ENCODE measurements around the gene ARPP21.

Gene ARPP21

GRCh38 chr3:35651426-35651825 lies 12.1 kb downstream of the ARPP21 start:
- no peaks in the 10 kb centered on the region for H3K36me3 Mint-ChIP-seq
- H3K27ac Mint-ChIP-seq = no peak overlapping the region
- no peaks in the 10 kb centered on the region for H3K27me3 Mint-ChIP-seq
- H3K4me1 Mint-ChIP-seq = peaks cover 10 to 29% of the 10 kb centered on the region in 2 donors
- ATAC-seq (replicated peaks) = no peak
- no peaks in the 10 kb centered on the region for H3K9me3 Mint-ChIP-seq
- no peak for DNase-seq
- no peak overlapping the region for H3K4me3 Mint-ChIP-seq

GRCh38 chr3:35651851-35652250 lies 12.5 kb downstream of the ARPP21 start:
- no peaks in the 10 kb centered on the region for H3K27me3 Mint-ChIP-seq
- no peaks in the 10 kb centered on the region for H3K36me3 Mint-ChIP-seq
- H3K9me3 Mint-ChIP-seq = no peaks in the 10 kb centered on the region
- H3K4me1 Mint-ChIP-seq = peaks cover 10 to 29% of the 10 kb centered on the region in 2 donors
- no peak overlapping the region for H3K27ac Mint-ChIP-seq
- DNase-seq (no peak), ATAC-seq (replicated peaks) (peak; percentile 36 to 39)
- no peak overlapping the region for H3K4me3 Mint-ChIP-seq

- H3K4me1 Mint-ChIP-seq = peaks cover 10 to 29% of the 10 kb centered on the region in 2 donors
- H3K36me3 Mint-ChIP-seq = no peaks in the 10 kb centered on the region
- no peaks in the 10 kb centered on the region for H3K9me3 Mint-ChIP-seq
- no peaks in the 10 kb centered on the region for H3K27me3 Mint-ChIP-seq
- ATAC-seq (replicated peaks) (peak; percentile 65 to 78), DNase-seq (no peak)
- H3K4me3 Mint-ChIP-seq = peak overlapping the region in 1 of 2 donors; percentile 16
- no peak overlapping the region for H3K27ac Mint-ChIP-seq
Measured at GRCh38 chr3:35653347-35653746, 14.0 kb downstream of the ARPP21 start.

- ATAC-seq (replicated peaks) = no peak
- H3K4me3 Mint-ChIP-seq = no peak overlapping the region
- no peaks in the 10 kb centered on the region for H3K9me3 Mint-ChIP-seq
- peaks cover 10 to 31% of the 10 kb centered on the region in 2 donors for H3K4me1 Mint-ChIP-seq
- no peak for DNase-seq
- H3K27me3 Mint-ChIP-seq = no peaks in the 10 kb centered on the region
- H3K27ac Mint-ChIP-seq = peak overlapping the region; percentile 83
- no peaks in the 10 kb centered on the region for H3K36me3 Mint-ChIP-seq
Measured at GRCh38 chr3:35654476-35654875, 15.2 kb downstream of the ARPP21 start.

- H3K27me3 Mint-ChIP-seq = no peaks in the 10 kb centered on the region
- H3K9me3 Mint-ChIP-seq = no peaks in the 10 kb centered on the region
- no peaks in the 10 kb centered on the region for H3K36me3 Mint-ChIP-seq
- ATAC-seq (replicated peaks) = no peak
- no peak overlapping the region for H3K27ac Mint-ChIP-seq
- no peak overlapping the region for H3K4me3 Mint-ChIP-seq
- no peak for DNase-seq
- H3K4me1 Mint-ChIP-seq = peaks cover 3 to 16% of the 10 kb centered on the region in 2 donors
Measured at GRCh38 chr3:35658686-35659085, 19.4 kb downstream of the ARPP21 start.

- DNase-seq (no peak), ATAC-seq (replicated peaks) (peak; percentile 64 to 71)
- Mint-ChIP-seq H3K27ac (no peak overlapping the region), H3K27me3 (no peaks in the 10 kb centered on the region), H3K4me3 (no peak overlapping the region), H3K36me3 (no peaks in the 10 kb centered on the region), H3K9me3 (no peaks in the 10 kb centered on the region), H3K4me1 (peaks cover 7 to 17% of the 10 kb centered on the region in 2 donors)
Measured at GRCh38 chr3:35659768-35660167, 20.4 kb downstream of the ARPP21 start.

- Mint-ChIP-seq H3K4me3 (no peak overlapping the region), H3K27me3 (no peaks in the 10 kb centered on the region), H3K4me1 (peaks cover 10 to 35% of the 10 kb centered on the region in 2 donors), H3K9me3 (no peaks in the 10 kb centered on the region), H3K36me3 (no peaks in the 10 kb centered on the region), H3K27ac (no peak overlapping the region)
- ATAC-seq (replicated peaks) (no peak), DNase-seq (no peak)
Measured at GRCh38 chr3:35663471-35663870, 24.1 kb downstream of the ARPP21 start.

- peak overlapping the region in 1 of 2 donors; percentile 6 for H3K4me3 Mint-ChIP-seq
- peak; percentile 70 to 77 for ATAC-seq (replicated peaks)
- no peak for DNase-seq
- no peak overlapping the region for H3K27ac Mint-ChIP-seq
- H3K4me1 Mint-ChIP-seq = peaks cover 10 to 33% of the 10 kb centered on the region in 2 donors
- H3K36me3 Mint-ChIP-seq = no peaks in the 10 kb centered on the region
- no peaks in the 10 kb centered on the region for H3K9me3 Mint-ChIP-seq
- no peaks in the 10 kb centered on the region for H3K27me3 Mint-ChIP-seq
Measured at GRCh38 chr3:35664460-35664919, 25.2 kb downstream of the ARPP21 start.

GRCh38 chr3:35665390-35666055 lies 26.2 kb downstream of the ARPP21 start:
- no peak overlapping the region for H3K4me3 Mint-ChIP-seq
- H3K27me3 Mint-ChIP-seq = no peaks in the 10 kb centered on the region
- DNase-seq (no peak), ATAC-seq (replicated peaks) (no peak)
- no peaks in the 10 kb centered on the region for H3K9me3 Mint-ChIP-seq
- no peak overlapping the region for H3K27ac Mint-ChIP-seq
- H3K36me3 Mint-ChIP-seq = no peaks in the 10 kb centered on the region
- H3K4me1 Mint-ChIP-seq = peaks cover 8 to 31% of the 10 kb centered on the region in 2 donors

GRCh38 chr3:35666888-35667287 lies 27.6 kb downstream of the ARPP21 start:
- Mint-ChIP-seq H3K27ac (no peak overlapping the region), H3K4me3 (no peak overlapping the region), H3K9me3 (no peaks in the 10 kb centered on the region), H3K36me3 (no peaks in the 10 kb centered on the region), H3K4me1 (peaks cover 9 to 40% of the 10 kb centered on the region in 2 donors), H3K27me3 (no peaks in the 10 kb centered on the region)
- no peak for DNase-seq
- ATAC-seq (replicated peaks) = no peak

GRCh38 chr3:35670408-35670965 lies 31.2 kb downstream of the ARPP21 start:
- Mint-ChIP-seq H3K36me3 (no peaks in the 10 kb centered on the region), H3K4me3 (no peak overlapping the region), H3K27ac (no peak overlapping the region), H3K9me3 (no peaks in the 10 kb centered on the region), H3K27me3 (no peaks in the 10 kb centered on the region), H3K4me1 (peaks cover 1 to 31% of the 10 kb centered on the region in 2 donors)
- DNase-seq = no peak
- no peak for ATAC-seq (replicated peaks)

- Mint-ChIP-seq H3K4me3 (no peak overlapping the region), H3K9me3 (no peaks in the 10 kb centered on the region), H3K27ac (no peak overlapping the region), H3K36me3 (no peaks in the 10 kb centered on the region), H3K4me1 (peaks cover 1 to 27% of the 10 kb centered on the region in 2 donors), H3K27me3 (no peaks in the 10 kb centered on the region)
- no peak for DNase-seq
- ATAC-seq (replicated peaks) = peak in 1 of 2 donors; percentile 29
Measured at GRCh38 chr3:35671483-35671882, 32.2 kb downstream of the ARPP21 start.

- H3K4me3 Mint-ChIP-seq = no peak overlapping the region
Measured at GRCh38 chr3:35673017-35673416, 33.7 kb downstream of the ARPP21 start.

GRCh38 chr3:35674451-35675109 lies 35.3 kb downstream of the ARPP21 start:
- no peaks in the 10 kb centered on the region for H3K9me3 Mint-ChIP-seq
- peaks cover 1 to 19% of the 10 kb centered on the region in 2 donors for H3K4me1 Mint-ChIP-seq
- no peaks in the 10 kb centered on the region for H3K27me3 Mint-ChIP-seq
- H3K4me3 Mint-ChIP-seq = no peak overlapping the region
- no peaks in the 10 kb centered on the region for H3K36me3 Mint-ChIP-seq
- DNase-seq (no peak), ATAC-seq (replicated peaks) (no peak)
- H3K27ac Mint-ChIP-seq = no peak overlapping the region

More at GRCh38 chr3:35673017-35673416, 33.7 kb downstream of the ARPP21 start:
- H3K27me3 Mint-ChIP-seq = no peaks in the 10 kb centered on the region
- H3K27ac Mint-ChIP-seq = no peak overlapping the region
- H3K4me1 Mint-ChIP-seq = peaks cover 1 to 21% of the 10 kb centered on the region in 2 donors
- H3K9me3 Mint-ChIP-seq = no peaks in the 10 kb centered on the region
- no peak for ATAC-seq (replicated peaks)
- no peak for DNase-seq
- no peaks in the 10 kb centered on the region for H3K36me3 Mint-ChIP-seq

- no peak for DNase-seq
- Mint-ChIP-seq H3K4me3 (no peak overlapping the region), H3K27me3 (no peaks in the 10 kb centered on the region), H3K9me3 (no peaks in the 10 kb centered on the region), H3K27ac (no peak overlapping the region), H3K36me3 (no peaks in the 10 kb centered on the region), H3K4me1 (peaks cover 1 to 14% of the 10 kb centered on the region in 2 donors)
- no peak for ATAC-seq (replicated peaks)
Measured at GRCh38 chr3:35675206-35675605, 35.9 kb downstream of the ARPP21 start.
